Stimulated activated effector memory CD8-positive, alpha-beta T cell treated with anti-CD3 and anti-CD28 coated beads, Interleukin-12 subunit alpha, Interleukin-12 subunit beta, amount 100 ng/mL, for 72 hours (primary cell): ENCODE measurements around the gene CERS1.

Experiments
- ATAC-seq: fragments of 150-1000 bp; cut with Tn5 transposase; 2 replicates; pipeline ENCODE4 v1.10.0; 2021
- DNase-seq, 2 donors: peaks; one replicate each; pipeline ENCODE4 v3.0.0; 2021 to 2022; ENCODE audit warnings: low spot score in 2 of 2
- H3K27ac Mint-ChIP-seq: one replicate; pipeline ENCODE4 v1.8.0; 2022; ENCODE audit warnings: mild to moderate bottlenecking, mixed read lengths
- H3K36me3 Mint-ChIP-seq: one replicate; pipeline ENCODE4 v1.8.0; 2022; ENCODE audit warnings: mild to moderate bottlenecking, mixed read lengths
- H3K4me1 Mint-ChIP-seq: one replicate; pipeline ENCODE4 v1.8.0; 2022; ENCODE audit warnings: mixed read lengths
- H3K4me3 Mint-ChIP-seq: one replicate; pipeline ENCODE4 v1.8.0; 2022; ENCODE audit warnings: mild to moderate bottlenecking, mixed read lengths
- H3K9me3 Mint-ChIP-seq: one replicate; pipeline ENCODE4 v1.8.0; 2022; ENCODE audit warnings: mixed read lengths

CERS1 gene

GRCh38 chr19:18876865-18877264 is 19.1 kb downstream of the CERS1 start:
- no peak for ATAC-seq
- H3K36me3 Mint-ChIP-seq, result no peaks in the 10 kb centered on the region
- no peak overlapping the region for H3K4me3 Mint-ChIP-seq
- H3K27ac Mint-ChIP-seq, result no peak overlapping the region
- DNase-seq, result no peak
- H3K4me1 Mint-ChIP-seq, result peaks cover under 1% of the 10 kb centered on the region
- no peaks in the 10 kb centered on the region for H3K9me3 Mint-ChIP-seq

- peaks cover 11% of the 10 kb centered on the region for H3K4me1 Mint-ChIP-seq
- H3K36me3 Mint-ChIP-seq, result peaks cover 5% of the 10 kb centered on the region
- ATAC-seq (no peak), DNase-seq (no peak)
- H3K27ac Mint-ChIP-seq, result no peak overlapping the region
- H3K4me3 Mint-ChIP-seq, result no peak overlapping the region
- H3K9me3 Mint-ChIP-seq, result no peaks in the 10 kb centered on the region
These were observed 20.2 kb downstream of the CERS1 start for GRCh38 chr19:18875726-18876125.

- ATAC-seq (no peak), DNase-seq (no peak)
- Mint-ChIP-seq H3K9me3 (no peaks in the 10 kb centered on the region), H3K36me3 (peaks cover 29% of the 10 kb centered on the region), H3K4me3 (no peak overlapping the region), H3K27ac (peak overlapping the region; percentile 7), H3K4me1 (peaks cover 13% of the 10 kb centered on the region)
These were observed 24.4 kb downstream of the CERS1 start for GRCh38 chr19:18871543-18871942.

GRCh38 chr19:18870531-18871172 is 25.3 kb downstream of the CERS1 start:
- peak overlapping the region; percentile 18 for H3K4me3 Mint-ChIP-seq
- H3K4me1 Mint-ChIP-seq, result peaks cover 20% of the 10 kb centered on the region
- H3K9me3 Mint-ChIP-seq, result no peaks in the 10 kb centered on the region
- H3K27ac Mint-ChIP-seq, result peak overlapping the region; percentile 78
- peaks cover 38% of the 10 kb centered on the region for H3K36me3 Mint-ChIP-seq
- no peak for DNase-seq
- no peak for ATAC-seq

- Mint-ChIP-seq H3K36me3 (peaks cover 45% of the 10 kb centered on the region), H3K9me3 (no peaks in the 10 kb centered on the region), H3K27ac (no peak overlapping the region), H3K4me1 (peaks cover 20% of the 10 kb centered on the region), H3K4me3 (no peak overlapping the region)
- DNase-seq (no peak), ATAC-seq (no peak)
These were observed 26.0 kb downstream of the CERS1 start for GRCh38 chr19:18869781-18870530.

- no peak overlapping the region for H3K27ac Mint-ChIP-seq
- ATAC-seq (no peak), DNase-seq (no peak)
- no peaks in the 10 kb centered on the region for H3K9me3 Mint-ChIP-seq
- peaks cover 53% of the 10 kb centered on the region for H3K36me3 Mint-ChIP-seq
- H3K4me1 Mint-ChIP-seq, result peaks cover 20% of the 10 kb centered on the region
- H3K4me3 Mint-ChIP-seq, result no peak overlapping the region
These were observed 26.8 kb downstream of the CERS1 start for GRCh38 chr19:18869023-18869618.

- H3K9me3 Mint-ChIP-seq, result no peaks in the 10 kb centered on the region
- no peak overlapping the region for H3K4me3 Mint-ChIP-seq
- DNase-seq (no peak), ATAC-seq (no peak)
- H3K4me1 Mint-ChIP-seq, result peaks cover 20% of the 10 kb centered on the region
- no peak overlapping the region for H3K27ac Mint-ChIP-seq
- H3K36me3 Mint-ChIP-seq, result peaks cover 59% of the 10 kb centered on the region
These were observed 27.5 kb downstream of the CERS1 start for GRCh38 chr19:18868380-18869022.

- peaks cover 67% of the 10 kb centered on the region for H3K36me3 Mint-ChIP-seq
- H3K27ac Mint-ChIP-seq, result no peak overlapping the region
- no peaks in the 10 kb centered on the region for H3K9me3 Mint-ChIP-seq
- no peak overlapping the region for H3K4me3 Mint-ChIP-seq
- DNase-seq (no peak), ATAC-seq (no peak)
- H3K4me1 Mint-ChIP-seq, result peaks cover 20% of the 10 kb centered on the region
These were observed 28.2 kb downstream of the CERS1 start for GRCh38 chr19:18867751-18868150.

GRCh38 chr19:18867199-18867598 is 28.8 kb downstream of the CERS1 start:
- Mint-ChIP-seq H3K4me1 (peaks cover 20% of the 10 kb centered on the region), H3K36me3 (peaks cover 72% of the 10 kb centered on the region), H3K27ac (no peak overlapping the region), H3K9me3 (no peaks in the 10 kb centered on the region), H3K4me3 (no peak overlapping the region)
- DNase-seq, result no peak
- no peak for ATAC-seq

- Mint-ChIP-seq H3K36me3 (peaks cover 77% of the 10 kb centered on the region), H3K4me1 (peaks cover 18% of the 10 kb centered on the region), H3K27ac (no peak overlapping the region), H3K4me3 (no peak overlapping the region), H3K9me3 (no peaks in the 10 kb centered on the region)
- no peak for DNase-seq
- ATAC-seq, result no peak
These were observed 29.2 kb downstream of the CERS1 start for GRCh38 chr19:18866800-18867123.

GRCh38 chr19:18865973-18866799 is 29.8 kb downstream of the CERS1 start:
- Mint-ChIP-seq H3K36me3 (peaks cover 82% of the 10 kb centered on the region), H3K4me1 (peaks cover 14% of the 10 kb centered on the region), H3K4me3 (no peak overlapping the region), H3K9me3 (no peaks in the 10 kb centered on the region), H3K27ac (no peak overlapping the region)
- DNase-seq (peak; percentile 71 to 82), ATAC-seq (peak; percentile 87)

- peaks cover 7% of the 10 kb centered on the region for H3K4me1 Mint-ChIP-seq
- no peak overlapping the region for H3K4me3 Mint-ChIP-seq
- H3K27ac Mint-ChIP-seq, result no peak overlapping the region
- H3K9me3 Mint-ChIP-seq, result no peaks in the 10 kb centered on the region
- peaks cover 83% of the 10 kb centered on the region for H3K36me3 Mint-ChIP-seq
- ATAC-seq (no peak), DNase-seq (no peak)
These were observed 30.6 kb downstream of the CERS1 start for GRCh38 chr19:18865106-18865972.

- Mint-ChIP-seq H3K27ac (peak overlapping the region; percentile 20), H3K9me3 (no peaks in the 10 kb centered on the region), H3K4me3 (no peak overlapping the region), H3K4me1 (peaks cover 7% of the 10 kb centered on the region), H3K36me3 (peaks cover 90% of the 10 kb centered on the region)
- DNase-seq, result no peak
- ATAC-seq, result no peak
These were observed 32.1 kb downstream of the CERS1 start for GRCh38 chr19:18863843-18864362.
